HAP-1 (cell line): ENCODE results near the gene EFEMP2.

Experiments
- DNase-seq, 2 experiments: peaks; one replicate each; pipeline ENCODE4 v3.0.0-alpha.2; 2016 to 2020; ENCODE audit warnings: low spot score in 2 of 2
- H3K27me3 ChIP-seq: fragments of 250-450 bp; sonication (Bioruptor Pico); 2 replicates; pipeline ENCODE4 v1.5.1; 2020; ENCODE audit warnings: low read depth, mild to moderate bottlenecking, moderate library complexity
- H3K36me3 ChIP-seq: fragments of 250-450 bp; sonication (Bioruptor Pico); replicated peaks from 2 replicates; pipeline ENCODE4 v1.5.1; 2020; ENCODE audit warnings: mild to moderate bottlenecking
- H3K4me1 ChIP-seq: fragments of 250-450 bp; sonication (Bioruptor Pico); 2 replicates; pipeline ENCODE4 v1.5.1; 2020; ENCODE audit warnings: mild to moderate bottlenecking
- H3K4me3 ChIP-seq: fragments of 250-450 bp; sonication (Bioruptor Pico); 2 replicates; pipeline ENCODE4 v1.5.1; 2020; ENCODE audit warnings: mild to moderate bottlenecking, moderate library complexity
- H3K9me3 ChIP-seq: fragments of 250-450 bp; sonication (Bioruptor Pico); 2 replicates; pipeline ENCODE4 v1.5.1; 2020; ENCODE audit warnings: mild to moderate bottlenecking, moderate library complexity
- in situ Hi-C: fragments of 300-500 bp; cut with MboI; formaldehyde crosslinking; loops from 3 replicates; pipeline ENCODE4 v1.14.3; 2020; ENCODE audit warnings: low sequenced_read_pairs, inconsistent platforms, mixed read lengths

The EFEMP2 gene

DNA sequence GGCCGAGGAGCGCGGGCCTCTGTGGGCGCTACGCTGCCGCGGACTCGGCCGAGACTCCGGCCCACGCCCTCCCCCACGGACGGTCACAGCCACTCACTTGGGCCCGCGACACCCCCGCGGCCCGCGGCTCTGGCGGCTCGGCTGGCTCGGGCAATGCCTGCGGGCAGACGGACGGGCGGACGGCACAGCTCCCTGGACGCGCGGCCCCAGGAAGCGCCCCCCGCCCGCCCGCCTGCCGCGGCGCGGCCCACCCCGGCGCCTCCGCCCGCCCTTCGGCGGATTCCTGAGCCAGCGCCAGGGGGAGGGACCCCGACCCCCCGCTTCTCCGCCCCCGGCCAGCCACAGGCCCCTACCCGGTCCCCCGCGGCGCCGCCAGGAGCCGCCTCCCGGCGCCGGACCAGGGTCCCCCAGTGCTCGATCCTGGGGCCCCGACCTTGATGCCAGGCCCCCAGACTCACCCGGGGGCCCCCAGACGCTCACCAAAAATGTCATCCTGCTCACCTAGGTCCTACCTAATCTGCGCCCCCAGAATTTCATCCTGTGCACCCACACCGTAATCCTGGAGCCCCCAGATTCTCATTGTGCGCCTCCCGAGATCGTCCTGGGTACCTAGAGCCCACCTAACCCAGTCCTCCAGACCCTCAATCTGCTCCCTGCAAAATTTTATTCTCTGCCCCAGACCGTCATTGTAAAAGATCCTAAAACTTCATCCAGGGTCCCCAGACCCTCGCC, at the start of gene EFEMP2:
TSS of gene EFEMP2 (minus strand) at position 215 of the 732 bp plus-strand sequence. CDS start 446 bp downstream, outside the sequence.
- Histone ChIP-seq H3K4me3 (peak within 1 kb of the TSS; percentile 31), H3K36me3 (peaks cover 6% of the 10 kb centered on the region; the same call in 1 of the 2 replicates), H3K9me3 (no peaks in the 10 kb centered on the region), H3K4me1 (peaks cover 5% of the 10 kb centered on the region), H3K27me3 (no peaks in the 10 kb centered on the region)
- in situ Hi-C loops = no loop called here
- no peak for DNase-seq

GRCh38 chr11:65921876-65922275, 49.3 kb upstream of the EFEMP2 start:
- Histone ChIP-seq H3K9me3 (no peaks in the 10 kb centered on the region), H3K4me1 (peaks cover 3% of the 10 kb centered on the region), H3K4me3 (no peak overlapping the region), H3K27me3 (no peaks in the 10 kb centered on the region), H3K36me3 (peaks cover 15% of the 10 kb centered on the region)
- in situ Hi-C loops = no loop called here
- no peak for DNase-seq

DNA sequence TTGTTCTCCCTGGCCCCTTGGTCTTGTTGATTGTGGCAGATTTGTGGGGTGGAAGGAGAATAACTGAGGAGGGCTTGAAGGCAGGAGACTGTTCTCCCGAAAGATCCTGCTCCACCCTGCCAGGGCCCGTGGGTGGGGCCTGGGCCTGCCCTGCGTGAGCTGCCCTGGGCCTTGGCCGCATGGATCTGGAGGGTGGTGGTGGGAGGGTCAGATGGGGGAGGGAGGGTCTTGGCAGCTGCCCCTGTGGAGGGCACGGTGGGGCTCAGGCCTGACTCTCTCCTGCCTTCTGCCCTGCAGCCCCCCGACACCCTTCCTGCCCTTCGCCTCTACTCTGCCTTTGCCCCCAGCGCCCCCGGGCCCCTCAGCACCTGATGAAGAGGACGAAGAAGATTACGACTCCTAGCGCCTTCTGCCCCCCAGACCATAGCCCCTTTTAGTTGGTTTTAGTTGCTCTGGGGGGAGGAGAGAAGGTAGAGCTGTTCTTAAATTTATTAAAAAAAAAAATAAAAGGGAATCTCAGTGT, 48.5 kb upstream of the EFEMP2 start:
- peaks cover 3% of the 10 kb centered on the region for H3K4me1 ChIP-seq
- H3K9me3 ChIP-seq = no peaks in the 10 kb centered on the region
- peaks cover 15% of the 10 kb centered on the region for H3K36me3 ChIP-seq
- no peaks in the 10 kb centered on the region for H3K27me3 ChIP-seq
- no peak for DNase-seq
- H3K4me3 ChIP-seq = no peak overlapping the region
- in situ Hi-C loops = no loop called here

- in situ Hi-C loops = no loop called here
- Histone ChIP-seq H3K4me1 (peaks cover 3% of the 10 kb centered on the region), H3K36me3 (peaks cover 15% of the 10 kb centered on the region), H3K27me3 (no peaks in the 10 kb centered on the region), H3K9me3 (no peaks in the 10 kb centered on the region), H3K4me3 (peak overlapping the region; percentile 64)
- DNase-seq = no peak
These were observed 47.8 kb upstream of the EFEMP2 start for GRCh38 chr11:65920372-65920802.

DNA sequence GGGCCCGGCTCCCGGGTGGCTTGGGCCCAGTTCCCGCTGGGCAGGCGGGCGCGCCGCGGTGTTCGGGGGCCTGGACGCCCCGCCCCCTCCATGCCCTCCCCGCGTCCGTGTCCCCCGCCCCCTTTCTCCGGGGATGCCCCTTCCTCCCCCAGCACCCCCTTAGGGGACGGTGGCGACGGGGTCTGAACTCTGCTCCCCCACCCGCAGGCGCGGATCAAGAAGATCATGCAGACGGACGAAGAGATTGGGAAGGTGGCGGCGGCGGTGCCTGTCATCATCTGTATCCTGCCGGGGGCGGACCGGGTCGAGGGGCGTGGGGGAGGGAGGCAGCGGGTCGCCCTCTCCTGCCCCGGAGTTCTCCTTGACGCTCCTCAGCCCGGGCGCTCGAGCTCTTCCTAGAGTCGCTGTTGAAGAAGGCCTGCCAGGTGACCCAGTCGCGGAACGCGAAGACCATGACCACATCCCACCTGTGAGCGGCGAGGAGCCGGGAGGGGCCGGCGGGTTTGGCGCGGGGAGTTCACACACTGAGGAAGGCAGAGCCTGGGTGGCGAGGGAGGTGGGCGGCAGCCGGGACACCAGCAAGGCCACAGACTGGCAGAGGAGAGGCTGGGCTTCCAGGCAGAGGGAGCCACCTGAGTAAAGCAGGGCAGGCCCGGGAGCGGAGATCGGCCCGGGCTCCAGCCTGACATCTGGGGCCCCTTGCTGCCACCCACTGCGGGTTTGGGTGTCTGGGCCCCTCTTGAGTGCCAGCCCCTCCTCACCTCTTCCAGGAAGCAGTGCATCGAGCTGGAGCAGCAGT, 47.2 kb upstream of the EFEMP2 start:
- Histone ChIP-seq H3K9me3 (no peaks in the 10 kb centered on the region), H3K36me3 (peaks cover 15% of the 10 kb centered on the region), H3K27me3 (no peaks in the 10 kb centered on the region), H3K4me3 (peak overlapping the region; percentile 64), H3K4me1 (peaks cover 3% of the 10 kb centered on the region)
- DNase-seq = peak in 1 of 2 experiments; percentile 62
- in situ Hi-C loops = no loop called here

DNA sequence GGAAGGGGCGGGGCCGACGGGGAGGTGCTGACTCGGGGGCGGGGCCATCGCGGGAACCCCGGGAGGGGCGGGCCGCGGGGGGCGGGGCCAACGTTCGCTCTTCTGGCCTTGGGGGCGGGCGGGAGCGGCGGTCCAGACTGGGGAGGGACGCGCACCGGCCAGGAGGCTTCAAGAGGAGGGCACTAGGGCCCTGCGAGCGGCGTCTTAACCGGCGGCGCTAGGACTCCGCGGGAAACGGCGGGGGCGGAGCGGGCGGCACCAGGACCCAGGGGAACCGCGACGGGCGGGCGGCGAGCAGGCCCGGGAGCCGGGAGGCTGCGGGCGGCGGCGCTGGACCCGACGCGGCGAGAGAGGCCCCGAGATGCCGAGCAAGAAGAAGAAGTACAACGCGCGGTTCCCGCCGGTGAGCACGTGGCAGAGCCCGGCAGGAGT, 46.6 kb upstream of the EFEMP2 start, which contains the start of gene DRAP1:
TSS of gene DRAP1 (plus strand) at position 286 of the 432 bp plus-strand sequence. CDS start at position 362, 76 bp downstream.
- Histone ChIP-seq H3K27me3 (no peaks in the 10 kb centered on the region), H3K36me3 (peaks cover 15% of the 10 kb centered on the region), H3K4me3 (peak within 1 kb of the TSS; percentile 80), H3K9me3 (no peaks in the 10 kb centered on the region), H3K4me1 (peaks cover 3% of the 10 kb centered on the region)
- in situ Hi-C loops = no loop called here
- DNase-seq = peak; percentile 97 to 99

GRCh38 chr11:65918211-65919140, 45.9 kb upstream of the EFEMP2 start, which contains the start of gene C11orf68:
C11orf68 (minus strand) TSS chr11:65919062; CDS start chr11:65919031, 31 bp downstream.
- no peak for DNase-seq
- in situ Hi-C loops = no loop called here
- H3K4me3 ChIP-seq = peak within 1 kb of the TSS; percentile 80
- H3K4me1 ChIP-seq = peaks cover 3% of the 10 kb centered on the region
- H3K36me3 ChIP-seq = peaks cover 15% of the 10 kb centered on the region
- no peaks in the 10 kb centered on the region for H3K9me3 ChIP-seq
- H3K27me3 ChIP-seq = no peaks in the 10 kb centered on the region

DNA sequence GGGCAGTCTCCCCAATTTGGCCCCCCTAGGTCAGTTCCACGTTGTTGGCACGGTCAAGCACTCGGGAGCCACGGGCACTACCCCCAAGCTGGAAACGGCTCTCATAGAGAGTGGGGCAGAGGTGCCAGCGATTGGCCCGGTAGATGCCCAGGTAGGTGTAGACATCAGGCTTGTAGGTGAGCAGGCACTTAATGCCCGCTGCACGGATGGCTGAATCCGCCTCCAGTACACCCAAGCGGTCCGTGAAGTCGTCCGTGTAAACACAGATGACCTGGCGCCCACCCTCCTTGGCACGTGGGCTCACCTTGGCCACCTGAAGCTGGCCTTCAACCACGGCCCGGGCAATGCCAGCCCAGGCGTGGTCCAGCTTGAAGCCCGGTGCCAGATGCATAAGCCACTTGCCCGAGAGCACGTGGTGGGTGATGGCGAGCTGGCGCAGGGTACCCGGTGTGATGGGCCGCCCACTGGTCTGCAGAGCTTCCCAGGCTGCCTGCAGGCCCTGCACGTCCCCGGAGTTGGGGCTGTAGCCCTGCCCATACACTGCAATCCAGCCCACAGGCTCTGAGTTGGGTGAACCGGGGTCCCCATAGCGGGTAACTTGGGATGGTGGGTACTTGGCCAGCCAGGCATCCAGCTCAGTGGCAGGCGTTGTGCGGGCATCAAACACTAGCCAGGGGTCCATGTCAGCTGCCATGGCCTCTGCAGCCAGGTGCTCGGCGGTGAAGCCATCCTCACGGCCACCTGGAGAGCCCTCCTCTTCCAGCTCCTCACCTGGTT, 45.0 kb upstream of the EFEMP2 start:
- no peak for DNase-seq
- Histone ChIP-seq H3K27me3 (no peaks in the 10 kb centered on the region), H3K36me3 (peaks cover 11% of the 10 kb centered on the region), H3K9me3 (no peaks in the 10 kb centered on the region), H3K4me3 (peak overlapping the region; percentile 80), H3K4me1 (peaks cover 3% of the 10 kb centered on the region)
- in situ Hi-C loops = no loop called here

DNA sequence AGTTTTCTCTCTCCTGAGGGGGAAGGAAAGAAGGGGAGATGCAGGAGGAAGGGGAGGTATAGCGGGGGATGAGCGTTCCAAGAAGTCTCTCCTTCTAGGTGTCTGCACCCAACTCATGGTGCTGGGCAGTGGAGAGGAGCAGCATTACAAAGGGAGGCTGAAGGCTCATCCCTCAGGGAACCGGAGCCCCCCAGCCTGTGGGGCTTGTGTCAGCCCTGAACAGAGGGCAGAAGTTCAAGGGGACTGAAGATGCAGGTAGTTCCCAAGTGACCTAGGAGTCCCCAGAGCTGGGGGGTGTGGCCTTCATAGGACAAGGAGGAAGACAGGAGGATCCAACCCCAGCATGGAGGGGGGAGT, 44.5 kb upstream of the EFEMP2 start:
- Histone ChIP-seq H3K36me3 (peaks cover 10% of the 10 kb centered on the region), H3K9me3 (no peaks in the 10 kb centered on the region), H3K4me1 (peaks cover 3% of the 10 kb centered on the region), H3K27me3 (no peaks in the 10 kb centered on the region), H3K4me3 (no peak overlapping the region)
- no peak for DNase-seq
- in situ Hi-C loops = no loop called here

GRCh38 chr11:65916391-65916790, 43.8 kb upstream of the EFEMP2 start:
- peaks cover 10% of the 10 kb centered on the region for H3K4me1 ChIP-seq
- H3K36me3 ChIP-seq = peaks cover 10% of the 10 kb centered on the region
- no peak overlapping the region for H3K4me3 ChIP-seq
- H3K9me3 ChIP-seq = no peaks in the 10 kb centered on the region
- no peaks in the 10 kb centered on the region for H3K27me3 ChIP-seq
- in situ Hi-C loops = no loop called here
- DNase-seq = no peak

DNA sequence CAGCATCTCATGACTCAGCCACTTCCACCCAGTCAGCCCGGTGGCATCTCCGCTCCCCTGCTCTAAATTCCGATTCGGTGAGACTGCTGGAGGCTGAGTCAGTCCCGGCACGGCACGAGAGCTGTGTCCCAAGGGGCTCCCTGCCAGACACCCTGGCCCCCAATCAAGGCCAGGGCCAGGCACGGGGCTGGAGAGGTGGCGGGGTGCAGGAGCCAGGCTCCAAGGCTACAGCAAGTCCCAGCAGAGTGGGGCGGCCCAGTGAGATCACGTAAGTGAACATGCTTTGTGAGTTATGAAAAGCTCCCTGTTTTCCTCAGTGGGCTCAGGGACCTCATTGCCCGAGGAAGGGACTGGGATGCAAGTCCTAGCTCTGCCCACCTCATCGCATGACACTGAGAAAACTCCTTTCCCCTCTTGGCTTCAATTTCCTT, 43.2 kb upstream of the EFEMP2 start:
- in situ Hi-C loops = no loop called here
- Histone ChIP-seq H3K36me3 (peaks cover 10% of the 10 kb centered on the region), H3K9me3 (no peaks in the 10 kb centered on the region), H3K4me1 (peaks cover 10% of the 10 kb centered on the region), H3K27me3 (no peaks in the 10 kb centered on the region), H3K4me3 (no peak overlapping the region)
- DNase-seq = no peak

- no peak overlapping the region for H3K4me3 ChIP-seq
- in situ Hi-C loops = no loop called here
- H3K9me3 ChIP-seq = no peaks in the 10 kb centered on the region
- no peaks in the 10 kb centered on the region for H3K27me3 ChIP-seq
- DNase-seq = no peak
- peaks cover 10% of the 10 kb centered on the region for H3K4me1 ChIP-seq
- H3K36me3 ChIP-seq = peaks cover 6% of the 10 kb centered on the region
These were observed 42.7 kb upstream of the EFEMP2 start for GRCh38 chr11:65915101-65915820.
